Activated naive CD8-positive, alpha-beta T cell treated with anti-CD3 and anti-CD28 coated beads for 36 hours (primary cell): ENCODE data around the gene AURKB. TPM values are rescaled to one million over a fixed set of nuclear protein-coding genes. Genes with fewer than 3 reads are reported as not detected.
"Not testable (repeated sequence)": the region's sequence is repeated elsewhere in the genome, so short reads cannot be mapped to it uniquely, and the experiment has no call there.

Source experiments
- DNase-seq: peaks from one replicate; pipeline ENCODE4 v3.0.0; 2021
- H3K27ac Mint-ChIP-seq: one replicate; pipeline ENCODE4 v1.8.0; 2022; ENCODE audit warnings: mild to moderate bottlenecking, moderate library complexity, mixed read lengths
- H3K27me3 Mint-ChIP-seq: one replicate; pipeline ENCODE4 v1.8.0; 2022; ENCODE audit warnings: mild to moderate bottlenecking, mixed read lengths
- H3K36me3 Mint-ChIP-seq: one replicate; pipeline ENCODE4 v1.8.0; 2021; ENCODE audit warnings: mild to moderate bottlenecking, mixed read lengths
- H3K4me1 Mint-ChIP-seq: one replicate; pipeline ENCODE4 v1.8.0; 2021; ENCODE audit warnings: mixed read lengths
- H3K4me3 Mint-ChIP-seq: one replicate; pipeline ENCODE4 v1.8.0; 2022; ENCODE audit warnings: mild to moderate bottlenecking, moderate library complexity, mixed read lengths
- H3K9me3 Mint-ChIP-seq: one replicate; pipeline ENCODE4 v1.8.0; 2022; ENCODE audit warnings: mixed read lengths
- total RNA-seq, 2 experiments: library from RNA; stranded (reverse); gene quantifications; one replicate each; pipeline ENCODE4 v1.2.3, GENCODE V29; 2021

Gene AURKB
- total RNA-seq, 2 experiments from 2014 or later = 177 to 181 TPM

DNA sequence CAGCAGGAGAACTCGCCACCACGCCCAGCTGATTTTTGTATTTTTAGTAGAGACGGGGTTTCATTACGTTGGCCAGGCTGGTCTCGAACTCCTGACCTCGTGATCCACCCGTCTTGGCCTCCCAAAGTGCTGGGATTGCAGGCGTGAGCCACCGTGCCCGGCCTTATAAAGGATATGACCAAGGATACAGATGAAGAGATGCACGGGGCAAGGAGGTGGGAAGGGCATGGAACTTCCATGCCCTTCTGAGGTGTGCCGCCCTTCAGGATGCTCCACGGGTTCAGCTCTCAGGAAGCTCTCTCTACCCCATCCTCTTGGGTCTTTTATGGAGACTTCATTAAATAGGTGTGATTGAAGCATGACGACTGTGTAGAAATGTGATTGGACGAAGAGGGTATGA lies 3.6 kb upstream of the AURKB start:
- DNase-seq, H3K27me3 Mint-ChIP-seq, H3K27ac Mint-ChIP-seq, H3K4me3 Mint-ChIP-seq, H3K9me3 Mint-ChIP-seq, H3K4me1 Mint-ChIP-seq: not testable (repeated sequence)
- peaks cover 13% of the 10 kb centered on the region for H3K36me3 Mint-ChIP-seq

GRCh38 chr17:8212312-8213180 lies 2.2 kb upstream of the AURKB start:
- peaks cover 19% of the 10 kb centered on the region for H3K36me3 Mint-ChIP-seq
- H3K27ac Mint-ChIP-seq = no peak overlapping the region
- H3K4me3 Mint-ChIP-seq = no peak overlapping the region
- H3K27me3 Mint-ChIP-seq = no peaks in the 10 kb centered on the region
- peaks cover 8% of the 10 kb centered on the region for H3K4me1 Mint-ChIP-seq
- DNase-seq = no peak
- H3K9me3 Mint-ChIP-seq = no peaks in the 10 kb centered on the region

- Mint-ChIP-seq H3K36me3 (peaks cover 35% of the 10 kb centered on the region), H3K27me3 (no peaks in the 10 kb centered on the region), H3K9me3 (no peaks in the 10 kb centered on the region), H3K4me1 (peaks cover 13% of the 10 kb centered on the region), H3K4me3 (peak overlapping the region; percentile 98), H3K27ac (peak overlapping the region; percentile 97)
- DNase-seq = no peak
Measured at GRCh38 chr17:8210761-8211458, 535 bp upstream of the AURKB start.

GRCh38 chr17:8206536-8206935 lies 3.8 kb downstream of the AURKB start:
- DNase-seq = no peak
- H3K9me3 Mint-ChIP-seq = no peaks in the 10 kb centered on the region
- H3K4me1 Mint-ChIP-seq = peaks cover 14% of the 10 kb centered on the region
- H3K27me3 Mint-ChIP-seq = no peaks in the 10 kb centered on the region
- H3K36me3 Mint-ChIP-seq = peaks cover 60% of the 10 kb centered on the region
- no peak overlapping the region for H3K4me3 Mint-ChIP-seq
- no peak overlapping the region for H3K27ac Mint-ChIP-seq

GRCh38 chr17:8204761-8205555 lies 5.4 kb downstream of the AURKB start:
- DNase-seq = no peak
- H3K27me3 Mint-ChIP-seq = peaks cover 3% of the 10 kb centered on the region
- peaks cover 14% of the 10 kb centered on the region for H3K4me1 Mint-ChIP-seq
- peak overlapping the region; percentile 26 for H3K27ac Mint-ChIP-seq
- peaks cover 2% of the 10 kb centered on the region for H3K9me3 Mint-ChIP-seq
- peaks cover 70% of the 10 kb centered on the region for H3K36me3 Mint-ChIP-seq
- H3K4me3 Mint-ChIP-seq = peak overlapping the region; percentile 10

- Mint-ChIP-seq H3K4me3 (no peak overlapping the region), H3K36me3 (no peaks in the 10 kb centered on the region), H3K27ac (no peak overlapping the region), H3K27me3 (no peaks in the 10 kb centered on the region), H3K4me1 (peaks cover 14% of the 10 kb centered on the region), H3K9me3 (no peaks in the 10 kb centered on the region)
- peak; percentile 59 for DNase-seq
Measured at GRCh38 chr17:8192070-8192815, 18.1 kb downstream of the AURKB start.

GRCh38 chr17:8190506-8190905 lies 19.9 kb downstream of the AURKB start:
- peak overlapping the region; percentile 90 for H3K27ac Mint-ChIP-seq
- H3K9me3 Mint-ChIP-seq = no peaks in the 10 kb centered on the region
- H3K27me3 Mint-ChIP-seq = no peaks in the 10 kb centered on the region
- H3K4me1 Mint-ChIP-seq = peaks cover 10% of the 10 kb centered on the region
- H3K36me3 Mint-ChIP-seq = no peaks in the 10 kb centered on the region
- no peak overlapping the region for H3K4me3 Mint-ChIP-seq
- no peak for DNase-seq

GRCh38 chr17:8189711-8190477 lies 20.5 kb downstream of the AURKB start, which contains the start of gene BORCS6:
BORCS6 (minus strand) TSS chr17:8190180; CDS start chr17:8190140, 40 bp downstream.
- Mint-ChIP-seq H3K4me3 (no peak within 1 kb of the TSS), H3K27ac (peak within 1 kb of the TSS; percentile 90), H3K4me1 (peaks cover 10% of the 10 kb centered on the region), H3K9me3 (no peaks in the 10 kb centered on the region), H3K27me3 (no peaks in the 10 kb centered on the region), H3K36me3 (no peaks in the 10 kb centered on the region)
- peak; percentile 94 for DNase-seq

DNA sequence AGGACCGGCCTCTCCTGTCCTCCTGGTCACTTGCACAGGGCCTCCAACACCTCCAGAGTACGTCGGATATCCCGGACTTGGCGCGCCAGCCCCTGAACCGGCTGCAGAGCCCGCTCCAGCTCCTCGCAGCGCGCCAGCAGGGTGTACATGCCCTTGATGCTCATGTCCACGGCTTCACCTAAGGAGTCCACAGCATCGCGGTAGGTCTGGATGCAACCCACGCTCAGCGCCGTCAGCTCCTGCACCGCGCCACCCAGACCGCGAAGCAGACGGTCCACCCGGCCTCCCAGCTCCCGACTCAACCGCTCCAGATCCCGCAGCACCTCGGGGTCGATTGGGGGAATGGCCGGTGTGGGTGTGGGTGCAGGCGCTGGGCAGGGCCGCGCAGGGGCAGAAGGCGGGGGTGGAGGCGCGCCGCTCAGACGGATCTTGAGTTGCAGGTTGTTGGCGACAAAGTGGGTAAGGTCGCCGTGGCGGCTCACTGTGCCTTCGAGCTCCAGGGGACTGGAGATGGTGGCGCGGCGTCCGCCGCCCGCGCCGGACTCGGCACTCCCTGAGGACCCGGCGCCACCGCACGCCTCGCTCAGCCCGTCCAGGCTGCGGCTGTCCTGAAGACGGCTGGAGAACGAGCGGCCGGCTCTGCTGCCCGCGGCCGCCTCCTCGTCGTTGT lies 21.2 kb downstream of the AURKB start:
- Mint-ChIP-seq H3K4me3 (no peak overlapping the region), H3K36me3 (no peaks in the 10 kb centered on the region), H3K9me3 (no peaks in the 10 kb centered on the region), H3K27me3 (no peaks in the 10 kb centered on the region), H3K4me1 (peaks cover 10% of the 10 kb centered on the region), H3K27ac (peak overlapping the region; percentile 90)
- DNase-seq = peak; percentile 43

GRCh38 chr17:8188263-8188839 lies 22.0 kb downstream of the AURKB start:
- Mint-ChIP-seq H3K27ac (no peak overlapping the region), H3K4me1 (peaks cover 10% of the 10 kb centered on the region), H3K36me3 (no peaks in the 10 kb centered on the region), H3K27me3 (no peaks in the 10 kb centered on the region), H3K9me3 (no peaks in the 10 kb centered on the region), H3K4me3 (no peak overlapping the region)
- DNase-seq = no peak

DNA sequence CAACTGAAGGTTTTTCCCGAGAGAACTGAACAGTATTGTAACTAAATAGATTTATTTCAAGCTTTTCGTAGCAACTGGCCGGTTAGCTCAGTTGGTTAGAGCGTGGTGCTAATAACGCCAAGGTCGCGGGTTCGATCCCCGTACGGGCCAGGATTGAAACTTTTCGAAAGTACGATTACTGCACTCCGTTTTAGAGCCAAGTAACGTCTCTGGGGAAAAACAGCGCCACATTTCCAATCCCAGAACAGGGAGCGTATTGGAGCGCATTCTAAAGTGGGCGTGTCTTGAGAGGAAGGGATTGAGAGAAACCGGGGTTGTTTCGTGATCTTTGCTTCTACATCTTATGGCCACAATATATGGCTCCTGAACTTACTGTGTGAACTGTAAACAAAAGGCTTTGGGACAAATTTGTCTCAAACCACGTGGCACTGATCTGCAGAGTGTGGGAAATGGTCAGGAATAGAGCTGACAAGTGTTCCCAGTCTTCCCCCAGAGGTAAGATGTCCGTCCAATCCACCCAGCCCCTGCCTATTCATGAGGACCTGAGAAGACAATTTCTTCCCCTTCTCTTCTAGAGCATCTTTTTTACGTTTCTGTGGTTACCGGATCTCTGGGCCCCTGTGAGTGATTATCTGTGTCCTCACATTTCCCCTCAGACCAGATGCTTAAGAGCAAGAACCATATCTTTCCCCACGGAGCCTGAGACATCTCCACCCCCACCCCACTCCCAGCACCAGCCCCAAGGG lies 22.7 kb downstream of the AURKB start:
- no peak overlapping the region for H3K27ac Mint-ChIP-seq
- H3K9me3 Mint-ChIP-seq = no peaks in the 10 kb centered on the region
- no peak overlapping the region for H3K4me3 Mint-ChIP-seq

GRCh38 chr17:8186787-8187516 lies 23.4 kb downstream of the AURKB start:
- Mint-ChIP-seq H3K36me3 (no peaks in the 10 kb centered on the region), H3K27ac (no peak overlapping the region), H3K4me1 (peaks cover 11% of the 10 kb centered on the region), H3K4me3 (no peak overlapping the region), H3K27me3 (no peaks in the 10 kb centered on the region), H3K9me3 (no peaks in the 10 kb centered on the region)
- DNase-seq = peak; percentile 93

More for the DNA sequence above, 22.7 kb downstream of the AURKB start:
- peak; percentile 87 for DNase-seq
- Mint-ChIP-seq H3K36me3 (no peaks in the 10 kb centered on the region), H3K4me1 (peaks cover 10% of the 10 kb centered on the region), H3K27me3 (no peaks in the 10 kb centered on the region)
